Mesenteric fat pad (tissue), 1 donor: ENCODE data around the gene CCDC116. TPM values are rescaled to one million over a fixed set of nuclear protein-coding genes. Genes with fewer than 3 reads are reported as not detected.
"Not testable (repeated sequence)": the region's sequence is repeated elsewhere in the genome, so short reads cannot be mapped to it uniquely, and the experiment has no call there.

Source experiments
- DNase-seq: peaks from one replicate; pipeline ENCODE4 v3.0.0-alpha.2; 2020; ENCODE audit warnings: low spot score
- total RNA-seq: library from RNA; stranded (reverse); fragmentation: NEBNext Ultra II Directional; extraction: Animal tissue kit (Norgen Biotek cat#: 25700); gene quantifications from one replicate; pipeline ENCODE4 v1.2.1, GENCODE V29; 2021
- donor health status: DM: yes; HTN: yes; CAD: no.

CCDC116 gene
- total RNA-seq, 1 donor from 2014 or later, result 0.39 TPM

DNA sequence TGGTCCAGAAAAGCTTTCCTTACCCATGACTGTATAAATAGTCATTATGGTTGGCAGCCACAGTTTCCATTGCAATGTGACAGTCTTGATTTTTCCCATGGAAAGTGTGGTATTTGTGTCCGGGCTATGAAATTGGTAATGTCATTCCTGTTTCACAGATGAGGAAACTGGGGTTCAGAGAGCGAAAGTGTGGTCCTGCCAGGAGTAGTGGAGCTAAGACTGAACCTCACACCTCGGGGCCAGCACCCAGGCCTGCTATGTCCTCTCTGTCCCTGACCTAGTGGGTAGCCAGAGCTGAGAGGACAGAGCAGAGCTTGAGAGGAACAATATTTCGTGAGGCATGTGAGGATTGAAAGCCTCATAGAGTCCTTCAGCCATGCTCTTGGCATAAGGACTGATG, 1.5 kb upstream of the CCDC116 start:
- DNase-seq, result no peak

DNA sequence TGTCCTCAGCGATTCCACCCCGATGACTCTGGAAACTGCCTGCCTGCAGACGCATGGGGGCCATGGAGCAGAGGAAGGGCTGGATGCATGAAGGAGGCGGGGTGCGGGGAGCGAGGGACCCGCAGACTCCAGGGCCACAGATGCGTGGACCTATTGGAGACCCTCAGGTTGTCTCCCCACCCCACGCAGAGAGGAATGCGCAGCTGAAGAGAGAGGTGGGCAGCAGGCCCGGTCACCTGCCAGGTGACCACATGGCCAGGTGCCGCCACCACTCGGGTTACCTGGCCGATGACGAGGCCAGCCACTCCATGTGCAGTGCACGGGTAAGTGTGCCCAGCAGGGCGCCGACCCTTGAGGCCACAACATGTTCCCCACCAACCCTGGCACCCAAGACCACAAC, 371 bp downstream of the CCDC116 start:
- DNase-seq, result no peak

DNA sequence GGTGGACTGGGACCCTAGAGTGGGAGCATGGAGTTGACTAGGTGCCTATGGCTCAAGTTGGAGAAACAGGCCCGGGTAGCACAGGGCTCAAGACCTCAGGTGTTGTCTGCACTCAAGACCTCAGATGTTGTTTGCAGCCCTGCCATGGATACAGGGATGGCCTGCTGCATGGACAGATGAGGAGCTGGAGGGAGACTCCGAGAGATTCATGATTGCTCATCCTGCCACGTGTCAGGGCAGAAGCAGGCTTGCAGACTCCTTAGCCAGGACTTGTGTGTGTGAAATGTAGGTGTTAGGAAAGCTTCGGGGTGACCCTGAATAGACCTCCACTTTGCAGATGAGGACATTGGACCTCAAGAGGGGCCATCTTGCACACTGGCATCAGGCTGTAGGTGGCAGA, 921 bp downstream of the CCDC116 start:
- DNase-seq, result no peak

DNA sequence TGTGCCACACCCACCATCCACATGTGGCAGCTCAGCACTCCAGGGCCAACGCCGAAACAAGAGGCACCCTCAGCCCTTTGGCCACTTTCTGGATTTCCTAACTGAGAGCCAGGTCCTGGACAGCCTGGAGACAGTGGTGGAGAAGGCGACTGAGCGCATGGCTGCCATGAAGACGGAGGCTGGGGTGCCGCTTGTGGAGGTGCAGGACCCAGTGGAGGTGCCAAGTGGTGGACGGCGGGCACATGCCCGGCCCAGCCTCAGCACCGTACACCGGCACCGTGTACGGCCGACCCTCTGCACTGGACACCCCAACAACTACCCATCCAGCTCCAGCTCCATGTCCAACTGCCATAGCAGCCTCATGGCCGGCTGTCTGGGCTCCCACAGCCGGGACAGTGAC, 1.5 kb downstream of the CCDC116 start:
- no peak for DNase-seq

DNA sequence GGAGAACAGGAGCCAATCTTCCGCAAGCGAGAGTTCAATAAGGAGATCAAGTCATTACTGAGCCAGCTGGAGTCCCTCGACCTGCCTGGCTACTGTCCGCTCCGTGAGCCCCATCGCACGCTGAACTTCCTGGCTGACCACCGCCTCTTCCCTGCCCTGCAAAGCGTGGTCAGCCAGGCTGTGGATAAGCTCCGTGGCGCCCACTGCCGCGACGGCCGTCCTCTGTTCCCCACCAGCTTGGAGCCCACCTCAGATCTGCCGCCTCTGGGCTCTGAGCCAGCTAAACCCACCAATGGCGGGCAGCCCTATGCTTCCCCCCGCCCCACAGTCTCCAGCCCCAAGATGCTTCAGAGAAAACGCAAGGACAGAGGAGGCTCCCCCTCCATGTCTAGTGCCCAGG, 2.3 kb downstream of the CCDC116 start:
- no peak for DNase-seq

DNA sequence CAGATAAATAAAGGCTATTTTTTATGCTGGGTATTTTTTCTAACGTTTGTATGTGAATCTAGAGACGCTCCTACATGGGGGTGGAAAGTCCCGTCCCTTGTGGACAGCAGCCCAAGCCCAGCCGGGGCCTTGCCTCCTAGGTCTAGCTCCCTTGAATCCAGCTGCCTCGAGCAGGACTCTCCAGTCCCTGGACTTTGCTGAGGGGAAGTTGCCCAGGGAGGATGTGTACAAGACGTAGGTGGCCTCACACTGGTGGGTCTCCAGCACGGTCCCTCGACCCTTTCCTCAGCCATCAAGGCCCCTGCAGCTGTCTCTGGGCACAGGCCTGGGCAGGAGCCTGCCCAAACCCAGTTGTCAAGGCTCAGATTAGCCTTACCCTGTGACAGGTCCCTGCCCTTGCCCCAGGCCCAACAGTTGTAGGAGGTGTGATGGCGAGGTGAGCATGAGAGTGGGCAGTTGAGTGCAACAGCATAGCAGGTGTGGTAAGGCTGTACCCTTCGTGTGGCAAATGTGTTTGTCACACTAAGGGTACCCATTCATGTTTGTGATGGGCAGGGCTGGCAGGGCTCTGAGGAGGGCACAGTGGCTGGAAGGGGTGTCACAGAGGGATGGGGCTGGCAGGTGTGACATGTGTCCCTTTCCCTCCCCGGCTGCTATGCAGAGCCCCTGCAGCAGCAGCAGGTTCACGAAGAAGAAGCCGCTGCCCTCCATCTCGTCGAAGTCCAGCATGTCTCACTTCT, 3.4 kb downstream of the CCDC116 start:
- no peak for DNase-seq

DNA sequence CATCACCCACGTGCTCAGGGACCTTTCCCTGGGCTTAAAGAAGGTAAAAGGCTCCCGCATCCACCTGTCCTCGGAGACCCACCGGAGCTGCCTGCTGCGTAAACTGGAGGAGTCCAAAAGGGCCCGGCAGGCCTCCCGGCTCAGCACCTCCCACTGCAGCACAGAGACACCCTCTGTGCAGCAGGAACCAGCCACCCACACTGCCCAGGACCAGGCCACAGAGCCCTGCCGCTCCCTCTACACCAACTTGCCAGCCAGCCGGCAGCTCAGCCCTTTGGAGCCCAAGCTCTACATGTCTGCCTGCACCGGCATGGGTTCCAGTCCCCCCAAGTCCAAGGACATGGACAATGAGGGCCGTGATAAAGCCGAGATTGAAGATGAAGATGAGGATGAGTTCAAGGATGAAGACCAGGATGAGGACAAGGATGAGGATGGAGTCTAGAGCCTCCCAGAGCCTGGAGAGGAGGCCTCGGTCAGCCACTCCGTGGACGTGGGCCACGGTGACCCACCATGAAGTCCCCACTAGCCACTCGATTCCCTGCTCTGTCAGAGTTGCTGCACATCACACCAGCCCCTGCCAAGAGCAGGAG, 4.2 kb downstream of the CCDC116 start:
- DNase-seq, result no peak

DNA sequence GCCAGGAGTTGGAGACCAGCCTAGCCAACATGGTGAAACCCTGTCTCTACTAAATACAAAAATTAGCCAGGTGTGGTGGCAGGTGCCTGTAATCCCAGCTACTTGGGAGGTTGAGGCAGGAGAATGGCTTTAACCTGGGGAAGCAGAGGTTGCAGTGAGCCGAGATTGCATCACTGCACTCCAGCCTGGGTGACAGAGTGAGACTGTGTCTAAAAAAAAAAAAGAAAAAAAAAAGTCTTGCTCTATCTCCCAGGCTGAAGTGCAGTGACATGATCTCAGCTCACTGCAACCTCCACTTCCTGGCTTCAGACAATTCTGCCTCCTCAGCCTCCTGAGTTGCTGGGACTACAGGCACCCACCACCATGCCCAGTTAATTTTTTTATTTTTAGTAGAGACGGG, 4.9 kb downstream of the CCDC116 start:
- DNase-seq, result not testable (repeated sequence)

DNA sequence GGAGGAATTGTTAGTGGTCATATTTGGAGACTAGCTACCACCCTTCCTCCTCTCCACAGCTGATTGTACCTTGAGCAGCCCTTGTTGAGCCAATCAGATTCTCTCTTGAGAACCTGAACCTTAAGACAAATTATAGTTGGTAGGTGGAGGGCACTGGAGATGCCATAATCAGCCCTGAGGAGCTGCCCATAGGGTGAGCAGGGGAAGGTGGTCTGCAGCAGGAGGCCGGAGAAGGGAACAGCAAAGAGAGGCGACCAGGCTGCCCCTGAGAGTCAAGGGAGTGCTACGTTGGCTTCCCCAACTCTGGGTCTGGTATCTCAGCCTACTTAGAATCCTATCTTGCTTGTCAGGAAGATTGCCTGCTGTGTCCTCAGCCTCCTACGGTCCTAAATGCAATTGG, 6.8 kb downstream of the CCDC116 start:
- DNase-seq, result no peak

DNA sequence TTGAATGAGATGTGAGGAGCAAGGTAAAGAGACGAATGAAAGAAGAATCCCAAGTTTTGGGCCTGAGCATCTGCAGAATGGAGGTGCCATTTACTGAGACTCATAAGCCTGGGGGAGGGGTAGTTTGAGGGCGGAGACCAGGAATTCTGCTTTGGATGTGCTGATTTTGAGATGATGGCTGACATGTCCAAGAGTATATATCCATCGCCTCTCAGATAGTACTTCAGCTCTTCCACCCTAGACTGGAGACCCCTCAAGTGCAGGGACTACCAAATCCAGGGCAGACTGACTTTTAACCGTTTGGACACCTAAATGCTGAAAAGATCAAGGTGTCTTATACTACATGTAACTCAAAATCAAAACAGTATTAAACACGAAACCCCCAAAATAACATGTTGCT, 8.2 kb downstream of the CCDC116 start:
- no peak for DNase-seq

DNA sequence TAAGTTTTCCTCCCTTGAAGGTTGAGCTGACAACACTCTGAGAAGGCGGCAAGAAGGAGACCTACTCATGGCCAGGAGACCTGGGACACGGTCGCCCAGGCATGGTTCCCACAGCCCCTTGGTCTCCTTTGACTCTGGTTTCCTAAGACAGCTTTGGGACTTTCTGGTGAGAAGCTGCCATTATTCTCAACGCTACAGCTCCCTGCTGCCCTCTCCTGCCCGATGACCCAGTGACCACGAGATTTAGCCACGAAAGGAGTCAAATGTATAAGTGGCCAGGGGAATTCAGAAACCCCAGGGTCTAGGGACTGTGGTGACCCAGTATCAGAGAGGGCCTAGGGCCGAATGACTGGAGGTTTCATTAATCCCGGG, 8.8 kb downstream of the CCDC116 start:
- no peak for DNase-seq

DNA sequence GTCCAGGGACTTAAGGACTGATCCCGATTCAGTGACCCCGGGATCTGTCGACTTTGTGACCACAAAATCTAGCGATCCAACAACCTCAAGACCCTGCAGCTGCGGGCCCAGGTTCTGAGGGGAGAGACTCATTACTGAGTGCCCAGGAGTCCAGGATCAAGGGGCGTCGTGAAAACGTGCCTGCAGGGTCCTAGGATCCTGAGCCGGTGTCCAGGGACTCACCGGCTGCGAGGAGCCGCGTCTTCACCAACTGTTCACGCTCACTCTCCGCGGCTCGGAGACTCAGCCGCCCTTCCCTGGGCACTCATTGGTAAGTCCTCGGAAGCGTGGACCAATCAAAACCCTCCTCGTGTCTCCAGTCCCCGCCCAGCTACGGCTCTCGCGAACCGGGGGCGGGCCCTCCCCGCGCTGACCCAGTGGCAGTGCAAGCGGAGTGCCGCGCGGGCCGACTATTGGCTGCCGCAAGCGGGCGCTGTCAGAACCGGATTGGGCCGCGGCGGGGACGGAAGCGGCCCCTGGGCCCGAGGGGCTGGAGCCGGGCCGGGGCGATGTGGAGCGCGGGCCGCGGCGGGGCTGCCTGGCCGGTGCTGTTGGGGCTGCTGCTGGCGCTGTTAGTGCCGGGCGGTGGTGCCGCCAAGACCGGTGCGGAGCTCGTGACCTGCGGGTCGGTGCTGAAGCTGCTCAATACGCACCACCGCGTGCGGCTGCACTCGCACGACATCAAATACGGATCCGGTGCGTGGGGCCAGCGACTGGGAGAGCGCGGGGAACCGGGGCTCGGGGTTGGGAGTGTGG, 9.4 kb downstream of the CCDC116 start, which contains the start of gene SDF2L1:
Gene SDF2L1 (plus strand): TSS at position 514 of the 795 bp plus-strand sequence. CDS start 35 bp downstream, at position 549.
- DNase-seq, result peak; percentile 99

DNA sequence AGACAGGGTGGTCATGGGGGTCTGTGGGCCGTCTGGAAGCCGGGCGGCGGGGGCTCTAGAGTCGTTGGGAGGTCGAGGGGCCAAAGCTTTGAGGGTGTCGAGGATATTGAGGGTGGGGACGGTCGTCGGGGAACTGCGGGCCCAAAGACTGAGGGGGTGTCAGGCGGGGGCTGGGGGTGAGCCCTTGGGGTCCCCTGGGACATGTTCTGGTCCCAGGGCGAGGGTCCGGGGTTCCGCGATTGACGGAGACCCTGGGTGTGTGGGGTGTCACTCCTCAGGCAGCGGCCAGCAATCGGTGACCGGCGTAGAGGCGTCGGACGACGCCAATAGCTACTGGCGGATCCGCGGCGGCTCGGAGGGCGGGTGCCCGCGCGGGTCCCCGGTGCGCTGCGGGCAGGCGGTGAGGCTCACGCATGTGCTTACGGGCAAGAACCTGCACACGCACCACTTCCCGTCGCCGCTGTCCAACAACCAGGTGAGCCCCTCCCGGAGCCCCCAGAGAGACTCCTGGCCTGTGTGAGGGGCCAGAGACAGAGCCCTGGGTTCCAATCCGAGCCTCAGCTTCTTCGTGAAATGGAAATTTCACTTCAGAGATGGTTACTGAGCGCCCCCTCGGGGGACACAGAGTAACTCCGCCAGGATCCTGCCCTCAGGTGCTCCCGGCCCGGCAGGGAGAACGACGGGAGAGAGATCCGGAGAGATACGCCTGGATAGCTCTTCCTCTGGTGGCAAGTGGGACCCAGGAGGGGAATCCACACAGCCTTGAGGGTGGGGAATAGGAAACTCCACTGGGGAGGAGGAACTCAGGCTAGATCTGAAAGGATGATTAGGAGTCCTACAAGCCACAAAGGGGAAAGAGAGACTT, 10.3 kb downstream of the CCDC116 start:
- DNase-seq, result no peak

DNA sequence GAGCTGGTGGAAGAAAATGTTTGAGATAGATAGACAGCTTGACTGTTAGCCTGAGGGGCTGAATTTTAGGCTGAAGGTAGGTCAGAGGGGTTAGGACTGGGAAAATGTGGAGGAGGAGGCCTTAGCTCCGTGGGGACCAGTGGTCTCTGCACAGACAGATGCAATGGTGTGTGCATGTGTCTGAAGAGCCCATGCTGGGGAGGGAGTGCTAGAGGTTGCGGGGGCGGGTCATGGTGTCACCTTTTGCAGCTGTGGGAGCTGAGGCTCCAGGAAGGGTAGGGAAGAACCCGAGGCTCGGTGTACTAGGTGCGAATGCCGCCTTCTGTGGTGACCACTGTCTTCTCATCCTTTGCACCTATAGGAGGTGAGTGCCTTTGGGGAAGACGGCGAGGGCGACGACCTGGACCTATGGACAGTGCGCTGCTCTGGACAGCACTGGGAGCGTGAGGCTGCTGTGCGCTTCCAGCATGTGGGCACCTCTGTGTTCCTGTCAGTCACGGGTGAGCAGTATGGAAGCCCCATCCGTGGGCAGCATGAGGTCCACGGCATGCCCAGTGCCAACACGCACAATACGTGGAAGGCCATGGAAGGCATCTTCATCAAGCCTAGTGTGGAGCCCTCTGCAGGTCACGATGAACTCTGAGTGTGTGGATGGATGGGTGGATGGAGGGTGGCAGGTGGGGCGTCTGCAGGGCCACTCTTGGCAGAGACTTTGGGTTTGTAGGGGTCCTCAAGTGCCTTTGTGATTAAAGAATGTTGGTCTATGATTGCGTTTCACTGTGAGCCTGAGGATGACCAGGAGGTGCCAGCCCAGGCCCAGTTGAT, 11.2 kb downstream of the CCDC116 start:
- no peak for DNase-seq

DNA sequence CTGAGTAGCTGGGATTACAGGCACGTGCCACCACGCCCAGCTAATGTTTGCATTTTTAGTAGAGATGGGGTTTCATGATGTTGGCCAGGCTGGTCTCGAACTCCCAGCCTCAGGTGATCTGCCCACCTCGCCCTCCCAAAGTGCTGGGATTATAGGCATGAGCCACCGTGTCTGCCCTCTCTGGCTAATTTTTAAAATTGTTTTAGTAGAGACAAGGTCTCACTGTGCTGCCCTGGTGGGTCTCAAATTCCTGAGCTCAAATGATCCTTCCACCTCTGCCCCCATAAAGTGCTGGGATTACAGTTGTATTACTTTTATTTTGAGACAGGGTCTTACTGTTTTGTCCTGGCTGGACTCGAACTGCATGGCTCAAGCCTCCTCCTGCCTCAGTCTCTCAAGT, 13.0 kb downstream of the CCDC116 start:
- not testable (repeated sequence) for DNase-seq

DNA sequence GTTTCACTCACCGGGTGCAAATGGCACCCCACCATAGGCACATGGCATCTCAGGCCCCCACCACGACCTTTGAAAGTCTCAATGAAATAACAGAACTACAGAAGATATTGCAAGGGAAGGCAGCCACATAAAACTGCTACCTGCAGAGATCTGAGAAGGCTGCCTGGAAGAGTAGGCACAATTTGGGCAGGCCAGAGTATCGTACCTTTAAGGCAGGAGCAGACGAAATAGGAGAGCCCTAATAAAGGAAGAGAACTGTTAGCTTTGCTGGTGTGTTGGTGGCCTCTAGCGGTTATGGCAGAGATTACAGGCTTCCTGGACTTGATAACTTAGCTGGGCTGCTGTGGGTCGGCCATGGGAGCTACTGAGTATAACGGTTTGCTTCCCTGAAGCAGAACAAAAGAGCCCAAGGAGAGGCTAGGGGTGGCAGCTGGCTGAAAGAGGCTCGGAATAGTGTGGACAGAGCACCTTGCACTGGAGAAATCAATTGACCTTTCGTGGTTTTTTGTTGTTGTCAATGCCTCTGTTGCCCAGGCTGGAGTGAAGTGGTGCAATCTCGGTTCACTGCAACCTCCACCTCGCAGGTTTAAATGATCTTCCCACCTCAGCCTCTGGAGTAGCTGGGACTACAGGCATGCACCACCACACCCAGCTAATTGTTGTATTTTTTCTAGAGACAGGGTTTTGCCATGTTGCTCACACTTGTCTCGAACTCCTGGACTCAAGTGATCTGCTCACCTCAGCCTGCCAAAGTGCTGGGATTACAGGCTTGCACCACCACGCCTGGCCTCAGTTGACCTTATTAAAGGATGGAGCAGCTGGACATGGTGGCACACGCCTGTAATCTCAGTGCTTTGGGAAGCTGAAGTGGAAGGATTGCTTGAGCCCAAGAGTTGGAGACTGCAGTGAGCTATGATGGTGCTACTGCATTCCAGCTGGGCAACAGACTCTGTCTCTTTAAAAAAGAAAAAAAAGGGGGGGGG, 14.3 kb downstream of the CCDC116 start:
- no peak for DNase-seq

DNA sequence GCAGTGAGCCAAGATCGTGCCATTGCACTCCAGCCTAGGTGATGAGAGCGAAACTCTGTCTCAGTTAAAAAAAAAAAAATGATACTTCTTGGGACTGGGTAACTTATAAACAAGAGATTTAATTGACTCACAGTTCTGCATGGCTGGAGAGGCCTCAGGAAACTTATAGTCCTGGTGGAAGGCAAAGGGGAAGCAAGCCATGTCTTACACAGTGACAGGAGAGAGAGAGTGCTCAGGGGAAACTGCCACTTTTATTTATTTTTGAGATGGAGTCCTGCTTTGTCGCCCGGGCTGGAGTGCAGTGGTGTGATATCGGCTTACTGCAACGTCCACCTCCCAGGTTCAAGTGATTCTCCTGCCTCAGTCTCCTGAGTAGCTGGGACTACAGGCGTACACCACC, 17.7 kb downstream of the CCDC116 start:
- DNase-seq, result no peak

DNA sequence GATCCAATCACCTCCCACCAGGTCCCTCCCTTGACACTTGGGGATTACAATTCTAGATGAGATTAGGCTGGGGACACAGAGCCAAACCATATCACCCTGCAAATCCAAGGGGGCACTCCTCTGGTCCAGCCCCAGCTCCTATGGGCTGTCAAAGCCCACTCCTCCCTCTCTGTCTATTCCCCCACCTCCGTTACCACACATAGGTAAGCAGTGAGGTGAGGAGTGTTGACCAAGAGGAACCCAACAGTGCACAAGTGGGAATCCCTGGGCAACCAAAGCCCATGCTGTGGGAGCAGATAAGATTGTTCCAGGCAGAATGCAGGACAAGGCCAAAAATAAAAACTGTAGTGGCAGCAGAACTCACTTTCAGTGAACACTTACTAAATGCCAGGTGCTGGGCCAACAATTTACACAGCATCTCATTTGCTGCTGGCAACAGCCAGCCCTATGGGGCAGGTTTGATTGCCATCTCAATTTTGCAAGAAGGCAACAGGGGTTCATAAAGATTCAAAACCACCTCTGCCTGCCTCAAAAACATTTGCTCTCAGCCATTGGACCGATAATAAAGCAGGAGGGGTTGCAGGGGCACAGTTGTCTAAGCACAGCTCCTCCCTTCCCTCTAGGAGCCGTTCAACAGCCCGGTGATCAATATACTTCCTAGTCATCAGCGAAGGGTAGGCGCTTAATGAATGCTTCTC, 18.4 kb downstream of the CCDC116 start:
- DNase-seq, result no peak
